DOHH2 (cell line): ENCODE data around the gene TNS2.

Source experiments
- EZH2phosphoT487 ChIP-seq: fragments of 200-600 bp; sonication (generic); IDR thresholded peaks from 2 replicates; pipeline ENCODE4 v1.6.1; 2017; ENCODE audit warnings: borderline replicate concordance, mild to moderate bottlenecking, antibody characterized with exemption, low read length, moderate library complexity, mixed read lengths
- TF ChIP-seq, protein P1 (sequence below): fragments of 200-600 bp; sonication (generic); IDR thresholded peaks from one replicate; pipeline ENCODE4 v1.5.1; 2014; ENCODE audit warnings: antibody characterized with exemption, mild to moderate bottlenecking, low read depth, low read length; ENCODE audit not compliant: poor library complexity, severe bottlenecking

DNA sequence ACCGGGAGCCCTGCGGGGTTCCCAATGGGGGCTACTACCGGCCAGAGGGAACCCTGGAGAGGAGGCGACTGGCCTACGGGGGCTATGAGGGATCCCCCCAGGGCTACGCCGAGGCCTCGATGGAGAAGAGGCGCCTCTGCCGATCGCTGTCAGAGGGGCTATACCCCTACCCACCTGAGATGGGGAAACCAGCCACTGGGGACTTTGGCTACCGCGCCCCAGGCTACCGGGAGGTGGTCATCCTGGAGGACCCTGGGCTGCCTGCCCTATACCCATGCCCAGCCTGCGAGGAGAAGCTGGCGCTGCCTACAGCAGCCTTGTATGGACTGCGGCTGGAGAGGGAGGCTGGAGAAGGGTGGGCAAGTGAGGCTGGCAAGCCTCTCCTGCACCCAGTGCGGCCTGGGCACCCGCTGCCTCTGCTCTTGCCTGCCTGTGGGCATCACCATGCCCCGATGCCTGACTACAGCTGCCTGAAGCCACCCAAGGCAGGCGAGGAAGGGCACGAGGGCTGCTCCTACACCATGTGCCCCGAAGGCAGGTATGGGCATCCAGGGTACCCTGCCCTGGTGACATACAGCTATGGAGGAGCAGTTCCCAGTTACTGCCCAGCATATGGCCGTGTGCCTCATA, 9.7 kb downstream of the TNS2 start:
- TF ChIP-seq, protein P1, sequence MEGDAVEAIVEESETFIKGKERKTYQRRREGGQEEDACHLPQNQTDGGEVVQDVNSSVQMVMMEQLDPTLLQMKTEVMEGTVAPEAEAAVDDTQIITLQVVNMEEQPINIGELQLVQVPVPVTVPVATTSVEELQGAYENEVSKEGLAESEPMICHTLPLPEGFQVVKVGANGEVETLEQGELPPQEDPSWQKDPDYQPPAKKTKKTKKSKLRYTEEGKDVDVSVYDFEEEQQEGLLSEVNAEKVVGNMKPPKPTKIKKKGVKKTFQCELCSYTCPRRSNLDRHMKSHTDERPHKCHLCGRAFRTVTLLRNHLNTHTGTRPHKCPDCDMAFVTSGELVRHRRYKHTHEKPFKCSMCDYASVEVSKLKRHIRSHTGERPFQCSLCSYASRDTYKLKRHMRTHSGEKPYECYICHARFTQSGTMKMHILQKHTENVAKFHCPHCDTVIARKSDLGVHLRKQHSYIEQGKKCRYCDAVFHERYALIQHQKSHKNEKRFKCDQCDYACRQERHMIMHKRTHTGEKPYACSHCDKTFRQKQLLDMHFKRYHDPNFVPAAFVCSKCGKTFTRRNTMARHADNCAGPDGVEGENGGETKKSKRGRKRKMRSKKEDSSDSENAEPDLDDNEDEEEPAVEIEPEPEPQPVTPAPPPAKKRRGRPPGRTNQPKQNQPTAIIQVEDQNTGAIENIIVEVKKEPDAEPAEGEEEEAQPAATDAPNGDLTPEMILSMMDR: no peak
- TF ChIP-seq EZH2phosphoT487: no peak
